Left lobe of liver (tissue), 2 donors: ENCODE measurements around the gene STARD3NL. TPM values are rescaled to one million over a fixed set of nuclear protein-coding genes. Genes with fewer than 3 reads are reported as not detected.

Experiments used
- ATAC-seq: fragments of 200-7000 bp; cut with Tn5 transposase; one replicate; pipeline ENCODE4 v1.9.1; 2020; ENCODE audit warnings: mild to moderate bottlenecking, moderate library complexity
- DNase-seq: peaks from one replicate; pipeline ENCODE4 v3.0.0-alpha.2; 2020; ENCODE audit warnings: low spot score
- total RNA-seq: library from RNA; stranded (reverse); gene quantifications from one replicate; pipeline ENCODE4 v1.2.1, GENCODE V29; 2021
- donor health status: DM: no; HTN: no; CAD: no; lungs with moderate emphysema.
- donor health status: DM: no; HTN: yes; CAD: no.

The STARD3NL gene
- total RNA-seq, 1 donor from 2014 or later: 6.5 TPM

GRCh38 chr7:38181111-38181510, 3.1 kb downstream of the STARD3NL start:
- ATAC-seq: no peak
- DNase-seq: no peak

GRCh38 chr7:38182450-38182849, 4.4 kb downstream of the STARD3NL start:
- no peak for ATAC-seq

GRCh38 chr7:38185395-38186307, 7.6 kb downstream of the STARD3NL start:
- DNase-seq (no peak), ATAC-seq (no peak)

More at GRCh38 chr7:38182450-38182849, 4.4 kb downstream of the STARD3NL start:
- DNase-seq: no peak

GRCh38 chr7:38186593-38187314, 8.7 kb downstream of the STARD3NL start:
- DNase-seq: no peak
- ATAC-seq: no peak

- ATAC-seq (no peak), DNase-seq (no peak)
Measured at GRCh38 chr7:38187794-38188440, 9.9 kb downstream of the STARD3NL start.

- no peak for ATAC-seq
- DNase-seq: no peak
Measured at GRCh38 chr7:38189231-38189938, 11.3 kb downstream of the STARD3NL start.

GRCh38 chr7:38190011-38190410, 12.0 kb downstream of the STARD3NL start:
- no peak for DNase-seq

GRCh38 chr7:38191791-38192190, 13.7 kb downstream of the STARD3NL start:
- no peak for ATAC-seq
- no peak for DNase-seq

More at GRCh38 chr7:38190011-38190410, 12.0 kb downstream of the STARD3NL start:
- ATAC-seq: no peak

- no peak for DNase-seq
- no peak for ATAC-seq
Measured at GRCh38 chr7:38192327-38192726, 14.3 kb downstream of the STARD3NL start.

- no peak for DNase-seq
- ATAC-seq: no peak
Measured at GRCh38 chr7:38195804-38196595, 18.0 kb downstream of the STARD3NL start.

- ATAC-seq: no peak
- DNase-seq: no peak
Measured at GRCh38 chr7:38198366-38198765, 20.3 kb downstream of the STARD3NL start.

- DNase-seq (no peak), ATAC-seq (no peak)
Measured at GRCh38 chr7:38199154-38199553, 21.1 kb downstream of the STARD3NL start.

- no peak for ATAC-seq
- no peak for DNase-seq
Measured at GRCh38 chr7:38199782-38200181, 21.7 kb downstream of the STARD3NL start.

- DNase-seq: no peak
Measured at GRCh38 chr7:38206071-38206470, 28.0 kb downstream of the STARD3NL start.

GRCh38 chr7:38207843-38208242, 29.8 kb downstream of the STARD3NL start:
- ATAC-seq (no peak), DNase-seq (no peak)

More at GRCh38 chr7:38206071-38206470, 28.0 kb downstream of the STARD3NL start:
- ATAC-seq: no peak

- no peak for DNase-seq
- no peak for ATAC-seq
Measured at GRCh38 chr7:38211486-38211885, 33.4 kb downstream of the STARD3NL start.

- no peak for DNase-seq
- no peak for ATAC-seq
Measured at GRCh38 chr7:38211940-38212339, 33.9 kb downstream of the STARD3NL start.

GRCh38 chr7:38215115-38215514, 37.1 kb downstream of the STARD3NL start:
- DNase-seq (no peak), ATAC-seq (peak; percentile 30)

- peak; percentile 93 for ATAC-seq
- peak; percentile 62 for DNase-seq
Measured at GRCh38 chr7:38215735-38216670, 38.0 kb downstream of the STARD3NL start.
